GM18868 (cell line): Measurements from ENCODE around the gene COL9A3.

Experiments
- ATAC-seq: cut with Tn5 transposase; IDR thresholded peaks from one replicate; pipeline ENCODE4 v1.9.1; 2021; ENCODE audit warnings: mild to moderate bottlenecking, moderate library complexity; ENCODE audit not compliant: unreplicated experiment

The COL9A3 gene

DNA sequence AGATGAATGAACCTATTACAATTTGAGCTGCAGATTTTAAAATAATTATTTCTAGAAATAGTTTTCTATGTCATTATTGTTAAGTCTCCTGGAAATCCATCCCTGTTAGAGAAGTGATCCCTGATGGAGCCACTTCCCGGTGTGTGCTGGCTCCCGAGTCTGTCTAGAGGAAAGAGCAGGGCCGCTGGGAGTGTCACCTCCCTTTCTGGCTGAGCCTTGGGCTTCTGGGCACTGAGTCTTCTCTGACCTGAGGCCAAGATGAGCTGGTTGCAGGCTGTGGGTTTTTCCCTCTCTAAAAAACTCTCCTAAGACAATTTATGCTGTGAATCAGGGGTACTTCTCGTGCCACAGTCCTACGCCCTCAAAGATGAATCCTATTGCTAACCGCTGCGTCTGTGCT lies 73.6 kb downstream of the COL9A3 start:
- no peak for ATAC-seq
